GM12878 (cell line): Measurements from ENCODE around the gene CEP83. TPM values are rescaled to one million over a fixed set of nuclear protein-coding genes. Genes with fewer than 3 reads are reported as not detected.

Experiments
- ATAC-seq: fragments of 200-7000 bp; cut with Tn5 transposase; 3 replicates; pipeline ENCODE4 v1.9.1; 2020; ENCODE audit warnings: mild to moderate bottlenecking, moderate library complexity
- BruUV-seq: library from RNA; stranded (reverse); fragments of 400-500 nt; replicated peaks from 2 replicates; lab custom pipeline; 2021; lab: Mats Ljungman, UMichigan
- CTCF ChIA-PET: fragments of 300-600 bp; sonication (Branson Sonifier 250); formaldehyde crosslinking; extraction: SDS; loops from one replicate; lab custom pipeline; 2021; ENCODE audit warnings: inconsistent platforms; lab: Yijun Ruan, JAX
- POLR2A ChIA-PET: fragments of 350-600 bp; formaldehyde crosslinking; extraction: SDS; loops from one replicate; lab custom pipeline; 2021; ENCODE audit warnings: inconsistent platforms; lab: Charles Lee
- RAD21 ChIA-PET: fragments of 300-600 bp; sonication (Branson Sonifier 250); formaldehyde crosslinking; loops from one replicate; lab custom pipeline; 2023; ENCODE audit warnings: antibody characterized with exemption; ENCODE audit not compliant: unreplicated experiment; lab: Charles Lee
- SMC1A ChIA-PET: fragments of 300-600 bp; sonication (Branson Sonifier 250); formaldehyde crosslinking; loops from one replicate; lab custom pipeline; 2023; ENCODE audit not compliant: unreplicated experiment, uncharacterized antibody; lab: Charles Lee
- DNase-seq: peaks from one replicate; pipeline ENCODE4 v3.0.0-alpha.2; 2011; ENCODE audit warnings: low read depth, low spot score
- FAIRE-seq: peaks from 3 replicates; lab custom pipeline; 2011; peaks lifted over from hg19 to GRCh38; lab: Jason Lieb, UNC
- H2AFZ ChIP-seq: 2 replicates; pipeline ENCODE4 v1.6.0; 2011; ENCODE audit warnings: low read depth, low read length, control low read depth; ENCODE audit not compliant: control insufficient read depth
- H3K27ac ChIP-seq: 2 replicates; pipeline ENCODE4 v1.5.1; 2011; ENCODE audit warnings: control low read depth; ENCODE audit not compliant: control insufficient read depth, insufficient read depth
- H3K27me3 ChIP-seq, 2 experiments: replicated peaks in 1 of 2; 2 replicates each; pipeline versions ENCODE4 v1.6.0 to v1.6.1; 2011; ENCODE audit warnings: low read length in 1 of 2; ENCODE audit not compliant: control insufficient read depth in 2 of 2, insufficient read depth in 2 of 2
- H3K36me3 ChIP-seq, 2 experiments: 2 replicates each; pipeline ENCODE4 v1.5.1; 2011; ENCODE audit warnings: low read length in 1 of 2; ENCODE audit not compliant: control insufficient read depth in 2 of 2, insufficient read depth in 2 of 2
- H3K4me1 ChIP-seq: 2 replicates; pipeline ENCODE4 v1.6.1; 2011; ENCODE audit warnings: mild to moderate bottlenecking, low read length, moderate library complexity, mixed read lengths; ENCODE audit not compliant: control insufficient read depth, insufficient read depth
- H3K4me2 ChIP-seq: 2 replicates; pipeline ENCODE4 v1.6.0; 2011; ENCODE audit warnings: control low read depth; ENCODE audit not compliant: control insufficient read depth, insufficient read depth
- H3K4me3 ChIP-seq: fragments of 200-600 bp; sonication (generic); 2 replicates; pipeline ENCODE4 v1.5.1; 2016
- H3K79me2 ChIP-seq: 2 replicates; pipeline ENCODE4 v1.6.0; 2011; ENCODE audit warnings: low read length; ENCODE audit not compliant: control insufficient read depth, insufficient read depth
- H3K9ac ChIP-seq: 2 replicates; pipeline ENCODE4 v1.8.0; 2011; ENCODE audit warnings: low read length, control low read depth, mixed read lengths; ENCODE audit not compliant: control insufficient read depth, insufficient read depth
- H3K9me3 ChIP-seq: replicated peaks from 3 replicates; pipeline ENCODE4 v1.5.1; 2011; ENCODE audit warnings: mild to moderate bottlenecking, low read length; ENCODE audit not compliant: control insufficient read depth, insufficient read depth
- H4K20me1 ChIP-seq: 2 replicates; pipeline ENCODE4 v1.6.0; 2011; ENCODE audit not compliant: control insufficient read depth, insufficient read depth
- YY1 ChIP-seq: IDR thresholded peaks from 2 replicates; pipeline ENCODE4 v1.6.1; 2011; ENCODE audit warnings: low read depth, mild to moderate bottlenecking, low read length
- ZNF384 ChIP-seq: IDR thresholded peaks from 2 replicates; pipeline ENCODE4 v1.6.1; 2012; ENCODE audit warnings: low read depth, mild to moderate bottlenecking, low read length, improper control_type of control experiment, borderline replicate concordance
- WGBS: methylation state at CpG from one replicate; pipeline ENCODE4 v1.1.6; 2016; ENCODE audit warnings: low lambda C conversion rate; ENCODE audit not compliant: insufficient replicate concordance, insufficient coverage; ENCODE audit errors: missing lambda C conversion rate; 5-methylcytosine and 5-hydroxymethylcytosine counted together
- in situ Hi-C: fragments of 300-500 bp; cut with MboI; formaldehyde crosslinking; loops from 9 replicates; pipeline ENCODE4 v1.14.3; 2018; ENCODE audit warnings: mixed read lengths
- intact Hi-C: fragments of 100-400 bp; cut with micrococcal nuclease; formaldehyde crosslinking; loops from one replicate; pipeline ENCODE4 v1.14.2; 2022; ENCODE audit not compliant: unreplicated experiment
- polyA plus RNA-seq, 11 experiments: library from polyadenylated mRNA; depleted of rRNA in 4 of 11; unstranded in 6 of 11; stranded (reverse) in 5 of 11; fragments of >200 nt; fragmentation: Nextera tagmentation in 4 of 11; fragmentation: Illumina TruSeq in 1 of 11; extraction: Ambion mirVana in 4 of 11; extraction: Trizol in 1 of 11; gene quantifications; 1 replicate in 1 of 11; 2 replicates in 10 of 11; pipeline versions ENCODE4 v1.2.1 to v1.2.3, GENCODE V29; 2011 to 2016; ENCODE audit warnings: inconsistent platforms in 2 of 11, missing spikeins in 2 of 11, low read depth in 1 of 11
- total RNA-seq, 4 experiments: library from RNA; depleted of rRNA in 3 of 4; stranded (reverse); fragments of >200 nt in 3 of 4; fragmentation: Illumina TruSeq in 1 of 4; extraction: Trizol in 1 of 4; gene quantifications; 2 replicates each; pipeline versions ENCODE4 v1.2.1 to v1.2.3, GENCODE V29; 2013 to 2021
- TF ChIP-seq, protein P1 (sequence below): IDR thresholded peaks from 2 replicates; pipeline ENCODE4 v1.6.1; 2012; ENCODE audit warnings: low read depth, low read length, improper control_type of control experiment
- TF ChIP-seq, protein P2 (sequence below): fragments of 450-650 bp; IDR thresholded peaks from 2 replicates; pipeline ENCODE4 v1.6.1; 2017; ENCODE audit warnings: mild to moderate bottlenecking, moderate library complexity

The CEP83 gene
- total and polyA plus RNA-seq, 10 of the 15 experiments (the other 5 are each of a cell fraction or from before 2014, with no cell fraction given) = 4.3 to 39.0 (median 22.5) TPM

DNA sequence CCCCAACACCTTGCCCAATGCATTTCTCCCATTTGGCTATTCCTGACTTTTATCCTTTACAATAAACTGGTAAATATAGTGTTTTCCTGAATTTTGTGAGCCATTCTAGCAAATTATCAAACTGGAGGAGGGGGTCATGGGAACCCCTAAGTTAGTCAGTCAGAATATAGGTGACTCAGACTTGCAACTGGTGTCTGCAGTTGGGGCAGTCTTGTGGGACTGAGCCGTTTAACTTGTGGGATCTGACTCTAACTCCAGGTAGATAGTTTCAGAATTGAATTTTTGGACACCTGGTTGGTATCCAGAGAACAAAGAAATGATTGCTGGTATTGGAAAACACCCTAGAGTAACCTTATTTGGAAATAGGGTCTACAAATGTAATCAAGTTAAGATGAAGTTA is 133.4 kb downstream of the CEP83 start:
- ATAC-seq = no peak
- RAD21 ChIA-PET = no interaction called here

More for the DNA sequence above, 133.4 kb downstream of the CEP83 start:
- POLR2A ChIA-PET = no interaction called here
- Histone ChIP-seq H3K4me3 (no peak overlapping the region), H3K27ac (no peak overlapping the region), H3K79me2 (no peaks in the 10 kb centered on the region), H3K27me3 (no peaks in the 10 kb centered on the region), H4K20me1 (no peaks in the 10 kb centered on the region), H3K9me3 (peaks cover 12% of the 10 kb centered on the region; the same call in 2 of the 3 replicates), H3K36me3 (peaks cover 9 to 12% of the 10 kb centered on the region in 2 experiments), H3K9ac (no peak overlapping the region), H3K4me2 (no peak overlapping the region), H3K4me1 (no peaks in the 10 kb centered on the region), H2AFZ (no peak overlapping the region)
- SMC1A ChIA-PET = interaction anchor here (1.1 to 2.1 kb wide), 3 partner anchors 9 to 105 kb away, joined by 3 to 7 read pairs (median 3); no protein-coding TSS in a partner anchor
- 26% methylated on average over 1 of the region's 1 CpG for WGBS
- CTCF ChIA-PET = interaction anchor here (2.2 kb wide), 1 partner anchor 191 kb away, joined by 7 read pairs; no protein-coding TSS in a partner anchor
- intact Hi-C loops = no loop called here
- BruUV-seq = no TSS peak
- in situ Hi-C loops = loop anchor here (5.0 kb wide), 1 partner anchor 206 kb away; no protein-coding TSS in a partner anchor
- FAIRE-seq (no peak), DNase-seq (no peak)
- TF ChIP-seq, protein P1, sequence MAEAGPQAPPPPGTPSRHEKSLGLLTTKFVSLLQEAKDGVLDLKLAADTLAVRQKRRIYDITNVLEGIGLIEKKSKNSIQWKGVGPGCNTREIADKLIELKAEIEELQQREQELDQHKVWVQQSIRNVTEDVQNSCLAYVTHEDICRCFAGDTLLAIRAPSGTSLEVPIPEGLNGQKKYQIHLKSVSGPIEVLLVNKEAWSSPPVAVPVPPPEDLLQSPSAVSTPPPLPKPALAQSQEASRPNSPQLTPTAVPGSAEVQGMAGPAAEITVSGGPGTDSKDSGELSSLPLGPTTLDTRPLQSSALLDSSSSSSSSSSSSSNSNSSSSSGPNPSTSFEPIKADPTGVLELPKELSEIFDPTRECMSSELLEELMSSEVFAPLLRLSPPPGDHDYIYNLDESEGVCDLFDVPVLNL = no peak
- no peak for TF ChIP-seq ZNF384
- TF ChIP-seq YY1 = no peak
- TF ChIP-seq, protein P2, sequence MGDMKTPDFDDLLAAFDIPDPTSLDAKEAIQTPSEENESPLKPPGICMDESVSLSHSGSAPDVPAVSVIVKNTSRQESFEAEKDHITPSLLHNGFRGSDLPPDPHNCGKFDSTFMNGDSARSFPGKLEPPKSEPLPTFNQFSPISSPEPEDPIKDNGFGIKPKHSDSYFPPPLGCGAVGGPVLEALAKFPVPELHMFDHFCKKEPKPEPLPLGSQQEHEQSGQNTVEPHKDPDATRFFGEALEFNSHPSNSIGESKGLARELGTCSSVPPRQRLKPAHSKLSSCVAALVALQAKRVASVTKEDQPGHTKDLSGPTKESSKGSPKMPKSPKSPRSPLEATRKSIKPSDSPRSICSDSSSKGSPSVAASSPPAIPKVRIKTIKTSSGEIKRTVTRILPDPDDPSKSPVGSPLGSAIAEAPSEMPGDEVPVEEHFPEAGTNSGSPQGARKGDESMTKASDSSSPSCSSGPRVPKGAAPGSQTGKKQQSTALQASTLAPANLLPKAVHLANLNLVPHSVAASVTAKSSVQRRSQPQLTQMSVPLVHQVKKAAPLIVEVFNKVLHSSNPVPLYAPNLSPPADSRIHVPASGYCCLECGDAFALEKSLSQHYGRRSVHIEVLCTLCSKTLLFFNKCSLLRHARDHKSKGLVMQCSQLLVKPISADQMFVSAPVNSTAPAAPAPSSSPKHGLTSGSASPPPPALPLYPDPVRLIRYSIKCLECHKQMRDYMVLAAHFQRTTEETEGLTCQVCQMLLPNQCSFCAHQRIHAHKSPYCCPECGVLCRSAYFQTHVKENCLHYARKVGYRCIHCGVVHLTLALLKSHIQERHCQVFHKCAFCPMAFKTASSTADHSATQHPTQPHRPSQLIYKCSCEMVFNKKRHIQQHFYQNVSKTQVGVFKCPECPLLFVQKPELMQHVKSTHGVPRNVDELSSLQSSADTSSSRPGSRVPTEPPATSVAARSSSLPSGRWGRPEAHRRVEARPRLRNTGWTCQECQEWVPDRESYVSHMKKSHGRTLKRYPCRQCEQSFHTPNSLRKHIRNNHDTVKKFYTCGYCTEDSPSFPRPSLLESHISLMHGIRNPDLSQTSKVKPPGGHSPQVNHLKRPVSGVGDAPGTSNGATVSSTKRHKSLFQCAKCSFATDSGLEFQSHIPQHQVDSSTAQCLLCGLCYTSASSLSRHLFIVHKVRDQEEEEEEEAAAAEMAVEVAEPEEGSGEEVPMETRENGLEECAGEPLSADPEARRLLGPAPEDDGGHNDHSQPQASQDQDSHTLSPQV = no peak
